ENCODE measurements around the gene TUBB1.
"Not testable (repeated sequence)": the region's sequence is repeated elsewhere in the genome, so short reads cannot be mapped to it uniquely, and the experiment has no call there.

TUBB1 gene

DNA sequence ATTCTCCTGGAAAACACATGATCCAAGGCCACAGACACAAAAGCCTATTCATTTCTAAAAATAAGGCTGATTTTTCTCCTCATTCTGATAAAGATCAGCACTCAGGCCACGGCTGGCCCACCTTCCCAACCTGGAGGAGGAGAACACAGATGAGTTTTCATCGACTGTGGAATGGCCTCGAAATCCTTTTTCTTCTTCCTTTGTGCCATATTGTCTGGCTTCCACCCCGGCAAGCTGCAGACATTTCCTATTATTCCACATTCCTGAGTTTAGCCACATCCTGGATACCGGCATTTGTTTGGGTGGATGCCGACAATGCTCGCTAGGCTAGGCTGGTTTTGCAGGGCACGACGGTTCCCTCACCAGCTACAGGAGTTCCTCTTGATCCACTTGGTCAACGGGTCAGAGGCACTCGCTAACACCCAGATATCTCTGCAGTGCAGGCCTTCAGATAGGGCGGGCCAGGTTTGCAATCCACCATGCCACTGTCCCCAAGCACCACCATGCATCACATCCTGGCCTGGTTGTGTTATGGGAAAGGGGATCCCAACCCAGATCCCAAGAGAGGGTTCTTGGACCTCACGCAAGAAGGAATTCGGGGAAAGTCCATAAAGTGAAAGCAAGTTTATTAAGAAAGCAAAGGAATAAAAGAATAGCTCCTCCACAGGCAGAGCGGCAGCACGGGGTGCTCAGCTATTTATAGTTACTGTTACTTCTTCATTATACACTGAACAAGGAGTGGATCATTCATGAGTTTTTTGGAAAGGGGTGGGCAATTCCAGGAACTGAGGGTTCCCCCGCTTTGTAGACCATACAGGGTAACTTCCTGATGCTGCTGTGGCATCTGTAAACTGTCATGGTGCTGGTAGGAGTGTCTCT, 8.0 kb upstream of the TUBB1 start:
- ChIA-PET POLR2A (interaction anchor here (1.0 to 1.7 kb wide), 2 partner anchors 13 to 21 kb away, joined by 3 to 5 read pairs; partner anchors contain the start of gene ATP5F1E), CTCF (no interaction called here)
- TF ChIP-seq ZNF37A (tag by site-specific recombination; IDR thresholded peaks at IDR 0.05) (no peak), ZFHX2 (tag by site-specific recombination; conservative IDR thresholded peaks at IDR 0.05) (no peak), HOXD13 (CRISPR knock-in tag; IDR thresholded peaks at IDR 0.05; ENCODE audit: borderline replicate concordance) (no peak), ZNF133 (tag by site-specific recombination; IDR thresholded peaks at IDR 0.05) (no peak), ZNF221 (tag by site-specific recombination; IDR thresholded peaks at IDR 0.05; ENCODE audit: borderline replicate concordance) (no peak), ZNF560 (tag by site-specific recombination; IDR thresholded peaks at IDR 0.05; ENCODE audit: borderline replicate concordance) (no peak), ZNF121 (tag by site-specific recombination; IDR thresholded peaks at IDR 0.05) (no peak), ZNF843 (tag by site-specific recombination; IDR thresholded peaks at IDR 0.05) (no peak), KLF1 (tag by site-specific recombination; IDR thresholded peaks at IDR 0.05) (no peak), ZNF214 (tag by site-specific recombination; IDR thresholded peaks at IDR 0.05; ENCODE audit: borderline replicate concordance) (no peak), ZBTB49 (tag by site-specific recombination; IDR thresholded peaks at IDR 0.05; ENCODE audit: low read depth) (no peak), GLI2 (tag by site-specific recombination; IDR thresholded peaks at IDR 0.05; ENCODE audit: borderline replicate concordance, low read depth) (no peak), ZNF140 (tag by site-specific recombination; IDR thresholded peaks at IDR 0.05) (no peak), ZNF266 (tag by site-specific recombination; IDR thresholded peaks at IDR 0.05; ENCODE audit: low read depth) (no peak), ZNF175 (tag by site-specific recombination; IDR thresholded peaks at IDR 0.05) (no peak)
- TF ChIP-seq, protein P1, sequence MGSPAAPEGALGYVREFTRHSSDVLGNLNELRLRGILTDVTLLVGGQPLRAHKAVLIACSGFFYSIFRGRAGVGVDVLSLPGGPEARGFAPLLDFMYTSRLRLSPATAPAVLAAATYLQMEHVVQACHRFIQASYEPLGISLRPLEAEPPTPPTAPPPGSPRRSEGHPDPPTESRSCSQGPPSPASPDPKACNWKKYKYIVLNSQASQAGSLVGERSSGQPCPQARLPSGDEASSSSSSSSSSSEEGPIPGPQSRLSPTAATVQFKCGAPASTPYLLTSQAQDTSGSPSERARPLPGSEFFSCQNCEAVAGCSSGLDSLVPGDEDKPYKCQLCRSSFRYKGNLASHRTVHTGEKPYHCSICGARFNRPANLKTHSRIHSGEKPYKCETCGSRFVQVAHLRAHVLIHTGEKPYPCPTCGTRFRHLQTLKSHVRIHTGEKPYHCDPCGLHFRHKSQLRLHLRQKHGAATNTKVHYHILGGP (tag by site-specific recombination; IDR thresholded peaks at IDR 0.05), result no peak
- Histone ChIP-seq H3K27ac (ENCODE audit: extremely low read depth, low read depth, low read length) (no peak overlapping the region), H3K4me3 (ENCODE audit: low read depth, low read length) (no peak overlapping the region), H3K9me3 (ENCODE audit: control insufficient read depth, insufficient read depth, low read depth, low read length) (no peaks in the 10 kb centered on the region), H3K4me1 (ENCODE audit: control insufficient read depth, insufficient read depth, low read length) (0 out of 2 replicates have a peak, but pooled peaks cover 1% of the 10 kb centered on the region), H3K36me3 (ENCODE audit: control insufficient read depth in 2 of 2, insufficient read depth in 1 of 2, low read length in 2 of 2) (no peaks in the 10 kb centered on the region)

- POLR2A ChIA-PET, CTCF ChIA-PET: not testable (repeated sequence)
Measured at GRCh38 chr20:59011874-59012157, 7.4 kb upstream of the TUBB1 start.

DNA sequence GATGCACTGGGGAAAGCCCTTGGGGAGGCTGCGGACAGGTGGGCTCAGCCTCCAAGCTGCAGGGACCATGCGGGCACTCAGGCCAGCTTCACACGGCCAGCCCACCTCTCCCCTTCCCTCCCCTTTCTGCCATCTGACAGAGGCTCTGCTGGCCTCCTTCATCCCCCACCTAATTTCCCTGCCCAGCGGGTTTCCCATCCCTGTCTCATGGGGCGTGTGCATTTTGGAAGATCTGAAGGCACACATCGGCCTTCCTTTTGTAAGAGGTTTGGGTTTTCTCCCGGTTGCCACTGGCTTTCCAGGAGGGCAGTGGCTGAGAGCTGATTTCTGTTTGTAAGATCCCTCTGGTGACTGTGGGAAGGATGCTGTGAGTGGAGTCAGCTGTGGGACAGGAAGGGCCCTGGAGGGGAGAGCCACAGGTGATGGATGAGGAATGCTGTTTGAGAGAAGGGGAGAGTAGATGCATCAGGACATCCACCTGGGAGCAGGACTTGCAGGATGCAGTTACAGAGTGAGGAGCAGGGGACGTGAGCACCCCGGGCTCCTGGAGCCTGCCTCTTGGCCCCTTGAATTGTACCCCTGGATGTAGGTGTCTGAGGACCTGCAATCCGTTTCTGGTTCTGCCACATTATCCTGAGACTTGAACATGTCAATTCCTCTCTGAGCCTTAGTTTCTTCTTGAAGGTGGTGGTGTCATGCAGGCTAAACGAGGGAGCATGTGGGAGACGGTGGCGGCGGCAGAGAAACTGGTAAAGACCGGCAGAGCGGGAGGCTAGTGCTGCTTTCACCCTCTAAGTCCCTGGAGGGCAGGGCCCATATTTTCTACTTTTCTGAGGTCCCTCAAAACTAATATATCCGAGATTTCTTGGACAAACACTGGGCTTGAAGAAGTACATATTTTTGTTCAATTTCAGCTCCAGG, 5.9 kb upstream of the TUBB1 start:
- Histone ChIP-seq H3K36me3 (ENCODE audit: control insufficient read depth in 2 of 2, insufficient read depth in 1 of 2, low read length in 2 of 2) (no peaks in the 10 kb centered on the region), H3K4me1 (ENCODE audit: control insufficient read depth, insufficient read depth, low read length) (no peaks in the 10 kb centered on the region), H3K9me3 (ENCODE audit: control insufficient read depth, insufficient read depth, low read depth, low read length) (no peaks in the 10 kb centered on the region), H3K4me3 (ENCODE audit: low read depth, low read length) (no peak overlapping the region), H3K27ac (ENCODE audit: extremely low read depth, low read depth, low read length) (no peak overlapping the region)
- CTCF ChIA-PET, result interaction anchor here (0.7 to 0.8 kb wide), 2 partner anchors 10 to 178 kb away, joined by 3 to 4 read pairs; no protein-coding TSS in a partner anchor
- POLR2A ChIA-PET, result interaction anchor here (1.0 kb wide), 1 partner anchor 19 kb away, joined by 4 read pairs; the partner anchor contains the start of gene ATP5F1E
- TF ChIP-seq, protein P2, sequence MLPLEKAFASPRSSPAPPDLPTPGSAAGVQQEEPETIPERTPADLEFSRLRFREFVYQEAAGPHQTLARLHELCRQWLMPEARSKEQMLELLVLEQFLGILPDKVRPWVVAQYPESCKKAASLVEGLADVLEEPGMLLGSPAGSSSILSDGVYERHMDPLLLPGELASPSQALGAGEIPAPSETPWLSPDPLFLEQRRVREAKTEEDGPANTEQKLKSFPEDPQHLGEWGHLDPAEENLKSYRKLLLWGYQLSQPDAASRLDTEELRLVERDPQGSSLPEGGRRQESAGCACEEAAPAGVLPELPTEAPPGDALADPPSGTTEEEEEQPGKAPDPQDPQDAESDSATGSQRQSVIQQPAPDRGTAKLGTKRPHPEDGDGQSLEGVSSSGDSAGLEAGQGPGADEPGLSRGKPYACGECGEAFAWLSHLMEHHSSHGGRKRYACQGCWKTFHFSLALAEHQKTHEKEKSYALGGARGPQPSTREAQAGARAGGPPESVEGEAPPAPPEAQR (tag by site-specific recombination; IDR thresholded peaks at IDR 0.05), result no peak
- TF ChIP-seq ZBTB7A (tag by site-specific recombination; IDR thresholded peaks at IDR 0.05; ENCODE audit: low read depth) (no peak), SCRT1 (tag by site-specific recombination; IDR thresholded peaks at IDR 0.05; ENCODE audit: borderline replicate concordance) (0 out of 2 replicates have a peak, but pooled peaks have one; percentile 30), ZNF10 (tag by site-specific recombination; IDR thresholded peaks at IDR 0.05) (no peak), SCRT2 (tag by site-specific recombination; IDR thresholded peaks at IDR 0.05) (peak; percentile 54), ZNF561 (tag by site-specific recombination; IDR thresholded peaks at IDR 0.05; ENCODE audit: borderline replicate concordance) (no peak)

More at GRCh38 chr20:59011874-59012157, 7.4 kb upstream of the TUBB1 start:
- H3K9me3 ChIP-seq (ENCODE audit: control insufficient read depth, insufficient read depth, low read depth, low read length); H3K4me3 ChIP-seq (ENCODE audit: low read depth, low read length); H3K36me3 ChIP-seq (ENCODE audit: control insufficient read depth in 2 of 2, insufficient read depth in 1 of 2, low read length in 2 of 2); H3K4me1 ChIP-seq (ENCODE audit: control insufficient read depth, insufficient read depth, low read length); H3K27ac ChIP-seq (ENCODE audit: extremely low read depth, low read depth, low read length): not testable (repeated sequence)
